Keratinocyte (primary cell): ENCODE data around the gene MRPL45. TPM values are rescaled to one million over a fixed set of nuclear protein-coding genes. Genes with fewer than 3 reads are reported as not detected.

ENCODE experiments used
- DNase-seq: peaks from one replicate; pipeline ENCODE4 v3.0.0-alpha.2; 2011; ENCODE audit warnings: low read depth, missing footprints, low spot score
- FAIRE-seq: peaks from 2 replicates; lab custom pipeline; 2011; peaks lifted over from hg19 to GRCh38; lab: Jason Lieb, UNC
- H2AFZ ChIP-seq: 2 replicates; pipeline ENCODE4 v1.6.0; 2012; ENCODE audit warnings: low read length, control low read depth, inconsistent platforms; ENCODE audit not compliant: control insufficient read depth
- H3K27ac ChIP-seq: 2 replicates; pipeline ENCODE4 v1.5.1; 2011; ENCODE audit warnings: low read length; ENCODE audit not compliant: control insufficient read depth, insufficient read depth
- H3K27me3 ChIP-seq: 3 replicates; pipeline ENCODE4 v1.6.0; 2011; ENCODE audit warnings: low read length; ENCODE audit not compliant: control insufficient read depth, insufficient read depth; ENCODE audit errors: extremely low read depth
- H3K36me3 ChIP-seq, 2 experiments: 2 replicates in 1 of 2; 3 replicates in 1 of 2; pipeline ENCODE4 v1.5.1; 2011; ENCODE audit warnings: low read length in 2 of 2, mild to moderate bottlenecking in 1 of 2; ENCODE audit not compliant: control insufficient read depth in 2 of 2, insufficient read depth in 2 of 2; ENCODE audit errors: extremely low read depth in 1 of 2
- H3K4me1 ChIP-seq: 3 replicates; pipeline ENCODE4 v1.5.1; 2011; ENCODE audit warnings: low read length; ENCODE audit not compliant: control insufficient read depth, insufficient read depth; ENCODE audit errors: extremely low read depth
- H3K4me2 ChIP-seq: 3 replicates; pipeline ENCODE4 v1.6.0; 2011; ENCODE audit warnings: low read depth, low read length; ENCODE audit not compliant: control insufficient read depth, insufficient read depth; ENCODE audit errors: extremely low read depth
- H3K4me3 ChIP-seq, 3 experiments: fragments of 200-600 bp in 1 of 3; sonication (generic) in 1 of 3; 2 replicates in 2 of 3; 3 replicates in 1 of 3; pipeline ENCODE4 v1.5.1; 2011 to 2016; ENCODE audit warnings: low read length in 3 of 3, mild to moderate bottlenecking in 3 of 3, control low read depth in 2 of 3, inconsistent platforms in 1 of 3, low read depth in 1 of 3, mixed read lengths in 1 of 3, mixed run types in 1 of 3, moderate library complexity in 1 of 3; ENCODE audit not compliant: control insufficient read depth in 2 of 3, insufficient read depth in 2 of 3; ENCODE audit errors: extremely low read depth in 1 of 3
- H3K79me2 ChIP-seq: 2 replicates; pipeline ENCODE4 v1.6.0; 2012; ENCODE audit warnings: low read length; ENCODE audit not compliant: control insufficient read depth, insufficient read depth
- H3K9ac ChIP-seq: 3 replicates; pipeline ENCODE4 v1.6.0; 2011; ENCODE audit warnings: low read length; ENCODE audit not compliant: control insufficient read depth, insufficient read depth; ENCODE audit errors: extremely low read depth
- H3K9me1 ChIP-seq: 3 replicates; pipeline ENCODE4 v1.6.0; 2011; ENCODE audit warnings: low read length; ENCODE audit not compliant: control insufficient read depth, insufficient read depth; ENCODE audit errors: extremely low read depth
- H3K9me3 ChIP-seq: 2 replicates; pipeline ENCODE4 v1.5.1; 2012; ENCODE audit warnings: low read depth, low read length; ENCODE audit not compliant: control insufficient read depth
- H4K20me1 ChIP-seq: 3 replicates; pipeline ENCODE4 v1.6.0; 2011; ENCODE audit warnings: low read length; ENCODE audit not compliant: control insufficient read depth, insufficient read depth; ENCODE audit errors: extremely low read depth
- CTCF ChIP-seq, 3 experiments: IDR thresholded peaks in 1 of 3; conservative IDR thresholded peaks in 1 of 3; optimal IDR thresholded peaks in 1 of 3; 2 replicates in 2 of 3; 3 replicates in 1 of 3; pipeline versions ENCODE3 to v1.5.1; 2011; ENCODE audit warnings: low read length in 3 of 3, mild to moderate bottlenecking in 3 of 3, moderate library complexity in 2 of 3, control low read depth in 1 of 3, inconsistent platforms in 1 of 3; ENCODE audit not compliant: insufficient read depth in 2 of 3; ENCODE audit errors: extremely low read depth in 1 of 3
- EZH2 ChIP-seq: IDR thresholded peaks from one replicate; pipeline ENCODE4 v1.6.1; 2012; ENCODE audit warnings: inconsistent platforms, mild to moderate bottlenecking, low read length, moderate library complexity
- dilution Hi-C: fragments of 300-500 bp; cut with MboI; formaldehyde crosslinking; loops from one replicate; pipeline ENCODE4 v1.7.0; 2020; ENCODE audit warnings: low sequenced_read_pairs; ENCODE audit not compliant: extremely low pct_ligation_motif_present
- polyA plus RNA-seq, 5 experiments: library from polyadenylated mRNA; depleted of rRNA in 3 of 5; stranded (reverse) in 3 of 5; stranded (forward) in 1 of 5; unstranded in 1 of 5; fragments of >200 nt; gene quantifications; 1 replicate in 1 of 5; 2 replicates in 3 of 5; 3 replicates in 1 of 5; pipeline versions ENCODE4 v1.2.1 to v1.2.3, GENCODE V29; 2011 to 2012; ENCODE audit warnings: missing spikeins in 2 of 5, low read depth in 1 of 5, low replicate concordance in 1 of 5

MRPL45 gene
- polyA plus RNA-seq, 1 donor (not counting 4 experiments of a cell fraction or from before 2014, with no cell fraction given) = 64.9 TPM

DNA sequence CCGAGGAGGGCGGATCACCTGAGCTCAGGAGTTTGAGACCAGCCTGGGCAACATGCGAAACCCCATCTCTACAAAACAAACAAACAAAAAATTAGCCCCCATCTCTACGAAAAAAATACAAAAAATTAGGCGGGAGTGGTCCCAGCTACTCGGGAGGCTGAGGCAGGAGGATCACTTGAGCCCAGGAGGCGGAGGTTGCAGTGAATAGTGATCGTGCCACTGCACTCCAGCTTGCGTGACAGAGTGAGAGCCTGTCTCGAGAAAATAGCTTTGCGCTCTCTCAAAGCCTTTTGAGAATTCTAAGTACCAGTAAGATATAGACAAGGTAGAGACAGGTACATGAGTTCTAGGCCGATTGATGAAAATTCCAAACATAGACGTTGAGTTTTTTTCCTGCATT lies 56.7 kb downstream of the MRPL45 start:
- no peaks in the 10 kb centered on the region for H3K9me3 ChIP-seq
- DNase-seq = no peak
- H3K79me2 ChIP-seq = peaks cover 15% of the 10 kb centered on the region
- H3K27me3 ChIP-seq = no peaks in the 10 kb centered on the region
- FAIRE-seq = no peak
- peaks cover 0 to 2% of the 10 kb centered on the region in 2 experiments for H3K36me3 ChIP-seq
- no peaks in the 10 kb centered on the region for H4K20me1 ChIP-seq
- H3K9me1 ChIP-seq = no peaks in the 10 kb centered on the region
- TF ChIP-seq CTCF (optimal IDR thresholded peaks at IDR 0.05 in 1 of 3, IDR thresholded peaks at IDR 0.05 in 1 of 3, conservative IDR thresholded peaks at IDR 0.05 in 1 of 3; ENCODE audit: extremely low read depth in 1 of 3, insufficient read depth in 2 of 3, low read length in 3 of 3) (no peak), EZH2 (no peak)
- no peak overlapping the region for H2AFZ ChIP-seq
- H3K27ac ChIP-seq = no peak overlapping the region
- no peak overlapping the region for H3K9ac ChIP-seq
- dilution Hi-C loops = no loop called here
- no peak overlapping the region for H3K4me3 ChIP-seq
- H3K4me2 ChIP-seq = peak overlapping the region; percentile 92
- peaks cover 11% of the 10 kb centered on the region for H3K4me1 ChIP-seq

GRCh38 chr17:38354466-38354865 lies 57.5 kb downstream of the MRPL45 start:
- no peaks in the 10 kb centered on the region for H3K9me3 ChIP-seq
- no peak overlapping the region for H3K4me3 ChIP-seq
- H3K36me3 ChIP-seq = peaks cover 0 to 2% of the 10 kb centered on the region in 2 experiments
- H4K20me1 ChIP-seq = no peaks in the 10 kb centered on the region
- no peak overlapping the region for H3K27ac ChIP-seq
- H3K27me3 ChIP-seq = no peaks in the 10 kb centered on the region
- dilution Hi-C loops = no loop called here
- peak overlapping the region; percentile 0 for H3K4me2 ChIP-seq
- TF ChIP-seq CTCF (optimal IDR thresholded peaks at IDR 0.05 in 1 of 3, IDR thresholded peaks at IDR 0.05 in 1 of 3, conservative IDR thresholded peaks at IDR 0.05 in 1 of 3; ENCODE audit: extremely low read depth in 1 of 3, insufficient read depth in 2 of 3, low read length in 3 of 3) (no peak), EZH2 (no peak)
- FAIRE-seq (no peak), DNase-seq (no peak)
- H3K9ac ChIP-seq = no peak overlapping the region
- peaks cover 15% of the 10 kb centered on the region for H3K79me2 ChIP-seq
- H2AFZ ChIP-seq = no peak overlapping the region
- H3K4me1 ChIP-seq = peaks cover 16% of the 10 kb centered on the region
- H3K9me1 ChIP-seq = no peaks in the 10 kb centered on the region
